WTC11 (cell line): ENCODE data around the gene HOXA7. TPM values are rescaled to one million over a fixed set of nuclear protein-coding genes. Genes with fewer than 3 reads are reported as not detected.

Source experiments
- ATAC-seq: fragments of 200-7000 bp; cut with Tn5 transposase; 2 replicates; pipeline ENCODE4 v1.10.0; 2021; ENCODE audit warnings: mild to moderate bottlenecking, moderate library complexity
- CTCF ChIA-PET: fragments of 300-600 bp; sonication (Branson Sonifier 250); formaldehyde crosslinking; loops from one replicate; lab custom pipeline; 2021; ENCODE audit warnings: antibody characterized with exemption; lab: Charles Lee
- POLR2A ChIA-PET: fragments of 350-600 bp; sonication (Branson Sonifier 250); formaldehyde crosslinking; loops from one replicate; lab custom pipeline; 2021; ENCODE audit warnings: antibody characterized with exemption; lab: Charles Lee
- DNase-seq: peaks from one replicate; pipeline ENCODE4 v3.0.0; 2021; ENCODE audit warnings: low spot score
- H3K27ac Mint-ChIP-seq: 2 replicates; pipeline ENCODE4 v1.8.0; 2021; ENCODE audit warnings: mixed read lengths
- H3K27me3 Mint-ChIP-seq: 2 replicates; pipeline ENCODE4 v1.8.0; 2021; ENCODE audit warnings: low read depth, mild to moderate bottlenecking, moderate library complexity, mixed read lengths
- H3K36me3 Mint-ChIP-seq: 2 replicates; pipeline ENCODE4 v1.8.0; 2021; ENCODE audit warnings: mixed read lengths
- H3K4me1 Mint-ChIP-seq: 2 replicates; pipeline ENCODE4 v1.8.0; 2022; ENCODE audit warnings: mixed read lengths
- H3K4me3 Mint-ChIP-seq: 2 replicates; pipeline ENCODE4 v1.8.0; 2021; ENCODE audit warnings: mild to moderate bottlenecking, moderate library complexity, mixed read lengths
- H3K9me3 Mint-ChIP-seq: 2 replicates; pipeline ENCODE4 v1.8.0; 2021; ENCODE audit warnings: mixed read lengths
- CBFB ChIP-seq: sonication (generic); formaldehyde crosslinking; IDR thresholded peaks from 2 replicates; pipeline ENCODE4 v1.8.1; 2022; ENCODE audit warnings: mild to moderate bottlenecking, low read depth, missing genetic modification reagents
- E2F4 ChIP-seq: sonication (generic); formaldehyde crosslinking; IDR thresholded peaks from 2 replicates; pipeline ENCODE4 v1.8.1; 2022; ENCODE audit warnings: low read depth, mild to moderate bottlenecking, moderate library complexity, missing genetic modification reagents, borderline replicate concordance
- E2F5 ChIP-seq: sonication (generic); formaldehyde crosslinking; IDR thresholded peaks from 2 replicates; pipeline ENCODE4 v1.8.1; 2022; ENCODE audit warnings: mild to moderate bottlenecking, moderate library complexity, missing genetic modification reagents
- ESRRA ChIP-seq: sonication (generic); formaldehyde crosslinking; IDR thresholded peaks from 2 replicates; pipeline ENCODE4 v1.8.1; 2022; ENCODE audit warnings: mild to moderate bottlenecking, missing genetic modification reagents, borderline replicate concordance
- FOXJ3 ChIP-seq: sonication (generic); formaldehyde crosslinking; IDR thresholded peaks from 2 replicates; pipeline ENCODE4 v1.9.0; 2021; ENCODE audit warnings: missing genetic modification reagents, mild to moderate bottlenecking, borderline replicate concordance
- FOXP1 ChIP-seq: sonication (generic); formaldehyde crosslinking; IDR thresholded peaks from 2 replicates; pipeline ENCODE4 v1.8.0; 2022; ENCODE audit warnings: missing genetic modification reagents, mild to moderate bottlenecking, moderate library complexity, borderline replicate concordance
- GABPB1 ChIP-seq: sonication (generic); formaldehyde crosslinking; IDR thresholded peaks from 2 replicates; pipeline ENCODE4 v1.8.1; 2023; ENCODE audit warnings: mild to moderate bottlenecking, missing genetic modification reagents
- NFE2L1 ChIP-seq: sonication (generic); formaldehyde crosslinking; IDR thresholded peaks from 2 replicates; pipeline ENCODE4 v1.8.1; 2023; ENCODE audit warnings: missing genetic modification reagents
- SMAD3 ChIP-seq: sonication (generic); formaldehyde crosslinking; IDR thresholded peaks from 2 replicates; pipeline ENCODE4 v1.8.0; 2022; ENCODE audit warnings: missing genetic modification reagents, mild to moderate bottlenecking, borderline replicate concordance
- ZBTB43 ChIP-seq: sonication (generic); formaldehyde crosslinking; IDR thresholded peaks from 2 replicates; pipeline ENCODE4 v1.8.1; 2023; ENCODE audit warnings: mild to moderate bottlenecking, missing genetic modification reagents
- ZNF121 ChIP-seq: sonication (generic); formaldehyde crosslinking; IDR thresholded peaks from 2 replicates; pipeline ENCODE4 v1.8.0; 2023; ENCODE audit warnings: missing genetic modification reagents
- ZNF232 ChIP-seq: sonication (generic); formaldehyde crosslinking; IDR thresholded peaks from 2 replicates; pipeline ENCODE4 v1.8.0; 2022; ENCODE audit warnings: mild to moderate bottlenecking, missing genetic modification reagents
- ZNF263 ChIP-seq: sonication (generic); formaldehyde crosslinking; IDR thresholded peaks from 2 replicates; pipeline ENCODE4 v1.8.1; 2022; ENCODE audit warnings: low read depth, mild to moderate bottlenecking, moderate library complexity, missing genetic modification reagents
- ZNF396 ChIP-seq: fragments of 250-450 bp; sonication (Bioruptor Pico); IDR thresholded peaks from 2 replicates; pipeline ENCODE4 v1.8.0; 2021; ENCODE audit warnings: mild to moderate bottlenecking, moderate library complexity, borderline replicate concordance
- ZNF423 ChIP-seq: fragments of 250-450 bp; sonication (Bioruptor Pico); IDR thresholded peaks from 2 replicates; pipeline ENCODE4 v2.1.2; 2022; ENCODE audit warnings: mild to moderate bottlenecking, moderate library complexity
- ZNF671 ChIP-seq: fragments of 250-450 bp; sonication (Bioruptor Pico); IDR thresholded peaks from 2 replicates; pipeline ENCODE4 v1.8.0; 2021; ENCODE audit warnings: mild to moderate bottlenecking
- total RNA-seq: library from RNA; stranded (reverse); gene quantifications from 3 replicates; pipeline ENCODE4 v1.2.3, GENCODE V29; 2021
- TF ChIP-seq, protein P1 (sequence below): sonication (generic); formaldehyde crosslinking; IDR thresholded peaks from 2 replicates; pipeline ENCODE4 v1.8.1; 2023; ENCODE audit warnings: mild to moderate bottlenecking, missing genetic modification reagents, moderate library complexity
- TF ChIP-seq, protein P2 (sequence below): sonication (generic); formaldehyde crosslinking; IDR thresholded peaks from 2 replicates; pipeline ENCODE4 v1.8.1; 2023; ENCODE audit warnings: mild to moderate bottlenecking, missing genetic modification reagents
- TF ChIP-seq, protein P3 (sequence below): sonication (generic); formaldehyde crosslinking; IDR thresholded peaks from 2 replicates; pipeline ENCODE4 v1.8.0; 2022; ENCODE audit warnings: mild to moderate bottlenecking, missing genetic modification reagents
- TF ChIP-seq, protein P4 (sequence below): sonication (generic); formaldehyde crosslinking; IDR thresholded peaks from 2 replicates; pipeline ENCODE4 v1.8.1; 2022; ENCODE audit warnings: missing genetic modification reagents, borderline replicate concordance

The HOXA7 gene
- total RNA-seq, 1 experiment from 2014 or later = not detected

GRCh38 chr7:27154369-27154768 lies 2.1 kb downstream of the HOXA7 start:
- ATAC-seq (no peak), DNase-seq (no peak)
- Mint-ChIP-seq H3K27me3 (peaks cover 100% of the 10 kb centered on the region), H3K4me3 (no peak overlapping the region), H3K36me3 (peaks cover 3% of the 10 kb centered on the region), H3K4me1 (peaks cover 23% of the 10 kb centered on the region), H3K9me3 (no peaks in the 10 kb centered on the region), H3K27ac (no peak overlapping the region)
- TF ChIP-seq ESRRA (no peak), CBFB (CRISPR knock-in tag) (no peak), ZNF396 (no peak), ZNF263 (CRISPR knock-in tag) (no peak), SMAD3 (CRISPR knock-in tag) (no peak)
- TF ChIP-seq, protein P1, sequence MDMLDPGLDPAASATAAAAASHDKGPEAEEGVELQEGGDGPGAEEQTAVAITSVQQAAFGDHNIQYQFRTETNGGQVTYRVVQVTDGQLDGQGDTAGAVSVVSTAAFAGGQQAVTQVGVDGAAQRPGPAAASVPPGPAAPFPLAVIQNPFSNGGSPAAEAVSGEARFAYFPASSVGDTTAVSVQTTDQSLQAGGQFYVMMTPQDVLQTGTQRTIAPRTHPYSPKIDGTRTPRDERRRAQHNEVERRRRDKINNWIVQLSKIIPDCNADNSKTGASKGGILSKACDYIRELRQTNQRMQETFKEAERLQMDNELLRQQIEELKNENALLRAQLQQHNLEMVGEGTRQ (CRISPR knock-in tag) = no peak
- TF ChIP-seq, protein P2, sequence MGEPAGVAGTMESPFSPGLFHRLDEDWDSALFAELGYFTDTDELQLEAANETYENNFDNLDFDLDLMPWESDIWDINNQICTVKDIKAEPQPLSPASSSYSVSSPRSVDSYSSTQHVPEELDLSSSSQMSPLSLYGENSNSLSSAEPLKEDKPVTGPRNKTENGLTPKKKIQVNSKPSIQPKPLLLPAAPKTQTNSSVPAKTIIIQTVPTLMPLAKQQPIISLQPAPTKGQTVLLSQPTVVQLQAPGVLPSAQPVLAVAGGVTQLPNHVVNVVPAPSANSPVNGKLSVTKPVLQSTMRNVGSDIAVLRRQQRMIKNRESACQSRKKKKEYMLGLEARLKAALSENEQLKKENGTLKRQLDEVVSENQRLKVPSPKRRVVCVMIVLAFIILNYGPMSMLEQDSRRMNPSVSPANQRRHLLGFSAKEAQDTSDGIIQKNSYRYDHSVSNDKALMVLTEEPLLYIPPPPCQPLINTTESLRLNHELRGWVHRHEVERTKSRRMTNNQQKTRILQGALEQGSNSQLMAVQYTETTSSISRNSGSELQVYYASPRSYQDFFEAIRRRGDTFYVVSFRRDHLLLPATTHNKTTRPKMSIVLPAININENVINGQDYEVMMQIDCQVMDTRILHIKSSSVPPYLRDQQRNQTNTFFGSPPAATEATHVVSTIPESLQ = no peak
- ChIA-PET POLR2A (no interaction called here), CTCF (interaction anchor here (0.9 to 2.0 kb wide), 2 partner anchors 11 to 25 kb away, joined by 4 to 8 read pairs; partner anchors contain the start of gene HOXA5)

GRCh38 chr7:27153526-27153925 lies 2.9 kb downstream of the HOXA7 start:
- DNase-seq (no peak), ATAC-seq (no peak)
- ChIA-PET CTCF (interaction anchor here (0.9 to 4.0 kb wide), 4 partner anchors 8 to 26 kb away, joined by 4 to 74 read pairs (median 11); partner anchors contain the start of gene HOXA5), POLR2A (no interaction called here)
- Mint-ChIP-seq H3K4me3 (no peak overlapping the region), H3K4me1 (peaks cover 24% of the 10 kb centered on the region), H3K36me3 (peaks cover 3% of the 10 kb centered on the region), H3K27ac (no peak overlapping the region), H3K9me3 (no peaks in the 10 kb centered on the region), H3K27me3 (peaks cover 100% of the 10 kb centered on the region)
- TF ChIP-seq NFE2L1 = no peak

- Mint-ChIP-seq H3K36me3 (peaks cover 3% of the 10 kb centered on the region), H3K27me3 (peaks cover 100% of the 10 kb centered on the region), H3K27ac (no peak overlapping the region), H3K4me1 (peaks cover 28% of the 10 kb centered on the region), H3K9me3 (no peaks in the 10 kb centered on the region), H3K4me3 (no peak overlapping the region)
- POLR2A ChIA-PET = no interaction called here
- CTCF ChIA-PET = interaction anchor here (1.1 to 4.0 kb wide), 4 partner anchors 9 to 30 kb away, joined by 4 to 74 read pairs (median 11); partner anchors contain the start of gene HOXA5
- DNase-seq (no peak), ATAC-seq (no peak)
- TF ChIP-seq, protein P2 = no peak
- no peak for TF ChIP-seq E2F4 (CRISPR knock-in tag)
- TF ChIP-seq ZNF671 (CRISPR knock-in tag) = no peak
- no peak for TF ChIP-seq ZBTB43 (CRISPR knock-in tag)
- TF ChIP-seq ZNF232 = no peak
- no peak for TF ChIP-seq FOXJ3
- no peak for TF ChIP-seq ZNF121 (CRISPR knock-in tag)
- TF ChIP-seq FOXP1 (CRISPR knock-in tag) = no peak
- TF ChIP-seq ZNF423 (CRISPR knock-in tag) = no peak
- TF ChIP-seq GABPB1 (CRISPR knock-in tag) = no peak
- TF ChIP-seq, protein P3, sequence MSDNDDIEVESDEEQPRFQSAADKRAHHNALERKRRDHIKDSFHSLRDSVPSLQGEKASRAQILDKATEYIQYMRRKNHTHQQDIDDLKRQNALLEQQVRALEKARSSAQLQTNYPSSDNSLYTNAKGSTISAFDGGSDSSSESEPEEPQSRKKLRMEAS (CRISPR knock-in tag) = no peak
- TF ChIP-seq, protein P4, sequence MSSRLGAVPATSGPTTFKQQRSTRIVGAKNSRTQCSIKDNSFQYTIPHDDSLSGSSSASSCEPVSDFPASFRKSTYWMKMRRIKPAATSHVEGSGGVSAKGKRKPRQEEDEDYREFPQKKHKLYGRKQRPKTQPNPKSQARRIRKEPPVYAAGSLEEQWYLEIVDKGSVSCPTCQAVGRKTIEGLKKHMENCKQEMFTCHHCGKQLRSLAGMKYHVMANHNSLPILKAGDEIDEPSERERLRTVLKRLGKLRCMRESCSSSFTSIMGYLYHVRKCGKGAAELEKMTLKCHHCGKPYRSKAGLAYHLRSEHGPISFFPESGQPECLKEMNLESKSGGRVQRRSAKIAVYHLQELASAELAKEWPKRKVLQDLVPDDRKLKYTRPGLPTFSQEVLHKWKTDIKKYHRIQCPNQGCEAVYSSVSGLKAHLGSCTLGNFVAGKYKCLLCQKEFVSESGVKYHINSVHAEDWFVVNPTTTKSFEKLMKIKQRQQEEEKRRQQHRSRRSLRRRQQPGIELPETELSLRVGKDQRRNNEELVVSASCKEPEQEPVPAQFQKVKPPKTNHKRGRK (CRISPR knock-in tag) = no peak
- no peak for TF ChIP-seq E2F5 (CRISPR knock-in tag)
Observed at GRCh38 chr7:27152816-27153442, 3.5 kb downstream of the HOXA7 start.
